DND-41 (cell line): ENCODE data around the gene THBS2.

ENCODE experiments used
- EZH2 ChIP-seq: IDR thresholded peaks from 3 replicates; pipeline ENCODE4 v1.6.1; 2012; ENCODE audit warnings: borderline replicate concordance, low read depth, mild to moderate bottlenecking, moderate library complexity, low read length, inconsistent platforms; ENCODE audit not compliant: severe bottlenecking
- TF ChIP-seq, protein P1 (sequence below): IDR thresholded peaks from 2 replicates; pipeline ENCODE4 v1.5.1; 2012; ENCODE audit warnings: borderline replicate concordance, low read length, moderate library complexity, mild to moderate bottlenecking; ENCODE audit not compliant: poor library complexity, severe bottlenecking; ENCODE audit errors: extremely low read depth

DNA sequence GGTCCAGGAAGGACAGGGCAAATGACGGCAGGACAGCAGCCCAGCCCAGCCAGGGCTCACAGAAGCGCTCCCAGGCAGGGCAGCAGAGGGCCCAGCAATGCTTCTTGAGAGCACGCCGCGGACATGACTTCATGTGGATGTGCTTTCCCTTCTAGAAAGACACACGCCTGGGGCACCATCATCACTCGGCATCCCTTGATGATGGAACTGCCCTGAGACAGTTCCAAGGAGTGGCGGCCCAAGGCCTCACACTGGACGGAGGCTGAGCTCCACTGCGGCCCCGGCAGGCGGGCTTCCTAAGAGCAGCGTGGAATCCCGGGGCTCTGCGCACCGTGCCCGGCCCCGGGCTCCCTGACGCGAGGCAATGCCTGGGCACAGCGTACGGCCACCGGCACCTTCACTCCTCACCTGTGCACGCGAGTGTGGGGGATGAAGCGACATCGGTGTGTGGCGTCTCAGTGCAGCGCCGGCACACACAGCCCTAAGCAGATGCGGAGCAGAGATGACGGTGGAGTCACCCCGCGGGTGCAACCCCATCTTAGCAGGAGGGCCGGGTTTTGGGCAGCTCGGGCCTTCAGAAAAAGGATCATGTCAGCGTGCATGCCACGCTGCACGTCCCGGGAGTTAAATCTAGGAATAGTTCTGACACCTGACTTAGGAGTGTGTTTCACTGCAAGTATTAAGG lies 86.6 kb downstream of the THBS2 start:
- TF ChIP-seq, protein P1, sequence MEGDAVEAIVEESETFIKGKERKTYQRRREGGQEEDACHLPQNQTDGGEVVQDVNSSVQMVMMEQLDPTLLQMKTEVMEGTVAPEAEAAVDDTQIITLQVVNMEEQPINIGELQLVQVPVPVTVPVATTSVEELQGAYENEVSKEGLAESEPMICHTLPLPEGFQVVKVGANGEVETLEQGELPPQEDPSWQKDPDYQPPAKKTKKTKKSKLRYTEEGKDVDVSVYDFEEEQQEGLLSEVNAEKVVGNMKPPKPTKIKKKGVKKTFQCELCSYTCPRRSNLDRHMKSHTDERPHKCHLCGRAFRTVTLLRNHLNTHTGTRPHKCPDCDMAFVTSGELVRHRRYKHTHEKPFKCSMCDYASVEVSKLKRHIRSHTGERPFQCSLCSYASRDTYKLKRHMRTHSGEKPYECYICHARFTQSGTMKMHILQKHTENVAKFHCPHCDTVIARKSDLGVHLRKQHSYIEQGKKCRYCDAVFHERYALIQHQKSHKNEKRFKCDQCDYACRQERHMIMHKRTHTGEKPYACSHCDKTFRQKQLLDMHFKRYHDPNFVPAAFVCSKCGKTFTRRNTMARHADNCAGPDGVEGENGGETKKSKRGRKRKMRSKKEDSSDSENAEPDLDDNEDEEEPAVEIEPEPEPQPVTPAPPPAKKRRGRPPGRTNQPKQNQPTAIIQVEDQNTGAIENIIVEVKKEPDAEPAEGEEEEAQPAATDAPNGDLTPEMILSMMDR = no peak
- no peak for TF ChIP-seq EZH2
